ENCODE measurements around the gene PFDN2.

Gene PFDN2

DNA sequence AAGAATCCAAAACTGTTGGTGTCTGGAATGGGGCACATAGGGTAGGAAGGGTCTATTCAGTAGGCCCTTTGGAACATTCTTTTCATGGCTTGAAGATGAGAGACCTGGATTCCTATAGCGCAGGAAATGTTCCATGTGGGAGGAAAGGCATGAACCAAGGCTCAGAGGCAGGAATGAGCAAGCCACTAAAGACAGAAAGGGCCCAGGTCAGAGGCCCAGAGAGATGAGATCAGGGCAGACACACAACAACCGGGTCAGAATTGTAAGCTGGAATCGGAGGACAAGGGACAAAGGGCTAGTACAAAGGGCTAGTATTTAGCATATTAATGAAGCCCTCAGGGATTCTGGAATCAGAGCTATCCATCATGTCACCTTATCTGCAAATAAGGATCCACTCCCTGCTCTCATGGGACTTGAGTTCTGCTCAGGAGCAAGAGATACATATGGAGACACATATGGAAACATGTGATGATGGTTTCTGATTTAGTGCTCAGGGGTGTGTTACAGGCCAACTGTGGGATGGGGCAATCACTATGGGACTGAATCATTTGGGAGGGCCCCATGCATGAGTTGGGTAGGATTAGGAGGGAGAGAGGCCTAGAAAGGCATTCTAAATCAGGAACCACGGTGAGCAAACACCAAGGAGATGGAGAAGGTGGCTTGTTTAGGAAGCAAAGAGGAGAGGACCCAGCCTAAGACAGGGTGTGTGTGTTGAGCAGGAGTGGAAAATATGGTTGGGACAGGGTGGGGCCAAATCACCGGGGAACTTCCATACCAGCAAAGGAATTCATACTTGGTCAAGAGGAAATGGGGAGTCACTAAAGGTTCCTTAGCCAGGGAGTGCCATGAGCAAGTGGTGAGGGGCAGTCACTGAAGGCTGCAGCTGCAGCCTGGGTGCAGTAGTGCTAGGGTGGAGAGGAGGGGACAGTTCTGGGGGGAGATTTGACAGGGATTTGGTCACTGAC, 37.1 kb downstream of the PFDN2 start:
- DNase-seq (ENCODE audit: insufficient read length, low spot score) (no peak), FAIRE-seq (no peak)
- TF ChIP-seq, protein P1, sequence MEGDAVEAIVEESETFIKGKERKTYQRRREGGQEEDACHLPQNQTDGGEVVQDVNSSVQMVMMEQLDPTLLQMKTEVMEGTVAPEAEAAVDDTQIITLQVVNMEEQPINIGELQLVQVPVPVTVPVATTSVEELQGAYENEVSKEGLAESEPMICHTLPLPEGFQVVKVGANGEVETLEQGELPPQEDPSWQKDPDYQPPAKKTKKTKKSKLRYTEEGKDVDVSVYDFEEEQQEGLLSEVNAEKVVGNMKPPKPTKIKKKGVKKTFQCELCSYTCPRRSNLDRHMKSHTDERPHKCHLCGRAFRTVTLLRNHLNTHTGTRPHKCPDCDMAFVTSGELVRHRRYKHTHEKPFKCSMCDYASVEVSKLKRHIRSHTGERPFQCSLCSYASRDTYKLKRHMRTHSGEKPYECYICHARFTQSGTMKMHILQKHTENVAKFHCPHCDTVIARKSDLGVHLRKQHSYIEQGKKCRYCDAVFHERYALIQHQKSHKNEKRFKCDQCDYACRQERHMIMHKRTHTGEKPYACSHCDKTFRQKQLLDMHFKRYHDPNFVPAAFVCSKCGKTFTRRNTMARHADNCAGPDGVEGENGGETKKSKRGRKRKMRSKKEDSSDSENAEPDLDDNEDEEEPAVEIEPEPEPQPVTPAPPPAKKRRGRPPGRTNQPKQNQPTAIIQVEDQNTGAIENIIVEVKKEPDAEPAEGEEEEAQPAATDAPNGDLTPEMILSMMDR (IDR thresholded peaks at IDR 0.05; ENCODE audit: insufficient read depth, missing control alignments) = no peak

DNA sequence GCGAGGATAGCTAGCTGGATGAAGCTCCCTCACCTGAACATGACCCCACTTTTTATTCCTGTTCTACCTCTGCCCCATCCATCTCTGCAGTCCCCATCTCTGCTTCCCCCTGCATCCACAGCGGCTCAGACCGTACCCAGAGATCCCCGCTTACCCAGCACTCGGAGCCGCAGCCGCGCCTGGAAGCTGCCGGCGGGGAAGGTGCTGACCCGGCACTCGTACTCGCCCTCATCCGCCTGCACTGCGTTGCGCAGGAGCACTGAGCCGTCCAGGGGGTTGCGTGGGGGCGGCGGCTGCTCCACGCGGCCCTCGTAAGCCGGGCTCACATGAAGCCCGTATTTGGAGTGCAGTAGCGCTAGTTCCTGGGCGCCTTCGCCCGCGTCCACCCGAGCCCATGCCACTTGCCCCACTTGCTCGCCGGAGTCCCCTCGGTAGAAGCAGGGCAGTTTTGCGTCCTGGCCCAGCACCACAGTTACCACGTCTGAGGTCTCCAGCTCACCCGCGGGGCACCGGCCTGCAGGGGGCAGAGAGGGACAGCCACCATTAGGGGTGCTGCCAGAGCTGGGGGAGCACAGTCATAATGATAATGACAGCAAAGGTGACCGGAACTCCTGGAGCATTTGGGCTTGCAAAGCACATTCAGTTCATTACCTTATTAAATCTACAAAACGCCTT, 38.3 kb downstream of the PFDN2 start:
- TF ChIP-seq, protein P1 (IDR thresholded peaks at IDR 0.05; ENCODE audit: insufficient read depth, missing control alignments) = no peak
- DNase-seq (ENCODE audit: insufficient read length, low spot score) (no peak), FAIRE-seq (no peak)

DNA sequence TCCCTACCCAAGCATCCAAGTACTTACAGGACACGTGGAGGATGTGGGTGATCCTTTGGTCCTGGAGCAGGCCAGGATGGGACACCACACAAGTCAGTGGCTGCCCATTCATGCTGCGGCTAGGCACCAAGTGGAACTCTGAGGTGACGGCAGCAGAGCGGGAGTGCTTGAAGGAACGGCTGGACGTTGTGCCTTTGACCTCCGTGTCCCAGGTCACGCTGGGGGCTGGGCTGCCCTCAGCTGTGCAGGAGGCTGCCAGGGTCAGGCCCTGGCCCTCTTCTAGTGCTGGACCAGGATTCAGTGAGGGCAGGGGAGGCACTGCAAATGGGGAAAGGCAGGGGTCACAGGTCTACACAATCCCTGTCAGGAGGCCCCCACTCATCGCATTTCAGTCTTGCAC, 40.4 kb downstream of the PFDN2 start:
- no peak for FAIRE-seq
- TF ChIP-seq, protein P1 (IDR thresholded peaks at IDR 0.05; ENCODE audit: insufficient read depth, missing control alignments) = no peak
- DNase-seq (ENCODE audit: insufficient read length, low spot score) = no peak

DNA sequence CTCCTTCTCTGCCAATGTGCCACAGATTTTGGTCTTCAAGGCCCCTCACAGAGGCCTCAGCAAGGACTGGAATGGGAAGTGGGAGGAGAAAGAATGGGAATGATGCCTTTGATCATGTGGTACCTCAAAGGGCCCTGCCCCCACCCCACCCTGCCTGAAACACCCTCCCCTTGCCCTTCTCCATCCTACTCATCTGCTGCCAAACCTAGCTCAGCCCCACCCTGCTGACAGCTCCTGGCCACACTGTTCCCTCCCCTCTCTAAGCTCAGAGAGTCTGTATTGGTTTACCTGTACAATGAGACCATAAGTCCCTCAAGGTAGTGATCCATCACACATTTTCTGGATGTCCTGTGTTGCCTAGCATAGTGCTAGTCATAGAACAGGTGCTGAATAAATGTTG, 41.4 kb downstream of the PFDN2 start:
- no peak for FAIRE-seq

DNA sequence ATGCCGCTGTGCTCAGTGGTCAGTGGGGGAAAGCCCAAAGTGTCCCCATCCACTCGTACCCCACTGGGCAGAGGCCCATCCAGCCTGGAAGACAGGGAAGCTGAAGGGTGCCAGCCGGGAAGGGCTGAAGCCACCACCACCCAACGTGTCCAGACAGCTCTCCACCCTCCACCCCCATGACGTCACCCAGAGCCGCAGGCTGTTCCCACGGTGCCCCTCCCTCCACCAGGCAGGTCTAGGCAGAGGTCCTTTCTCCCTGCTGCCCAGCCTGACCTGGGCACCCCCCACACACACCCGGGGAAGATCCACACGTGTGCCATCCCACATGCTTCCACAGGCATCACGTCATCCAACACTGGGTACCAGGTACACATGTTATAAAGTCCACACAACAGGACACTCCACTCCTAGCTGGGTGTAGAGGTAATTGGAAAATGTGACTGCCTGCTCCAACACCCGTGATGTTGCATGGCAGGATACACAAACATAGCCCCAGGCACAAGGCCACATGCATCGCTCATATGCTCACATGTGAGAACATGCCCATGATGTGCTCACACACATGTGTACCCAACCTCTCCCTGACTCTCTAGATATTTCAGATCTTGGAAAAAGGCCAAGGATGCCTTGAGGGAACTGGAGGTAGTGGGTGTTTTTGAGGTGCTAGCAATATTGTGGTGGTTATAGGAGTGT, 43.0 kb downstream of the PFDN2 start:
- FAIRE-seq (no peak), DNase-seq (ENCODE audit: insufficient read length, low spot score) (no peak)
- TF ChIP-seq, protein P1 (IDR thresholded peaks at IDR 0.05; ENCODE audit: insufficient read depth, missing control alignments) = no peak

More for the DNA sequence above, 41.4 kb downstream of the PFDN2 start:
- DNase-seq (ENCODE audit: insufficient read length, low spot score) = no peak
- TF ChIP-seq, protein P1 (IDR thresholded peaks at IDR 0.05; ENCODE audit: insufficient read depth, missing control alignments) = no peak

DNA sequence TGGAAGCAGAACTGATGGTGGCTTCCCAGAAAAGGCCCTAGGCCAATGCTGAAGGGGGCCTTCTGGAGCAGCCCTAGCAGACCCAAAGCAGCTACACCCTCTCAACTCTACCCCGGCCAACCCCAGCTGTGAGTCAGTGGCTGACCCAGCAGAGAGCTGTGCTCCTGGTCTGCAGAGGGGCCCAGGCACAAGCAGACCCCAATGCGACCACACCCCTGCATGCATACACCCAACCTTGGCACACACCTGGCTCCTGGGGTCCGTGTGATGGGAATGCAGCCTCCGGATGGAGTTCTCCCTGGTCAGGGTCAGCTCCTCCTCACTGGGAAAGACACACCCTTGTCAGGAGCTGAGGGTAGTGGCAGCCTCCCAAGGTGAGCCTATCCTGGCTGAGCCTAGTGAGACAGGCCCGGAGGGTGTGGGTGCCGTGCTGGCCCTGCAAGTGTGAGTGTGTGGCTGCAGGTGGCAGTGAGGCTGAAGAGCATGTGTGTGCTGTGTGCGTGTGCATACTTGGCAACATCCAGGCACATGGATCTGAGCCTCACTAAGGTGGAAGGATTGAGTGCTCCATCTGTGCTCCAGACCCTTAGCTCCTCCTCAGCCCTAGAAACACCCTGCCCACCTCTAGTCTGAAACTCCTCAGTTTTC, 44.2 kb downstream of the PFDN2 start:
- DNase-seq (ENCODE audit: insufficient read length, low spot score) (no peak), FAIRE-seq (no peak)
- TF ChIP-seq, protein P1 (IDR thresholded peaks at IDR 0.05; ENCODE audit: insufficient read depth, missing control alignments) = no peak
